Measurements from ENCODE around the gene FAM76B. TPM values are rescaled to one million over a fixed set of nuclear protein-coding genes. Genes with fewer than 3 reads are reported as not detected.

The FAM76B gene
- total RNA-seq, 1 donor from 2014 or later, result 33.9 TPM

GRCh38 chr11:95788921-95789505 lies 569 bp downstream of the FAM76B start:
- H3K9me3 Mint-ChIP-seq (ENCODE audit: unreplicated experiment), result peaks cover 6% of the 10 kb centered on the region
- peak overlapping the region; percentile 91 for H3K4me3 Mint-ChIP-seq (ENCODE audit: unreplicated experiment)
- H3K27ac Mint-ChIP-seq (ENCODE audit: unreplicated experiment), result peak overlapping the region; percentile 73
- H3K27me3 Mint-ChIP-seq (ENCODE audit: unreplicated experiment), result peaks cover 2% of the 10 kb centered on the region
- DNase-seq, result peak; percentile 67
- H3K4me1 Mint-ChIP-seq (ENCODE audit: low read depth, unreplicated experiment), result peaks cover 19% of the 10 kb centered on the region
- TF ChIP-seq CTCF (IDR thresholded peaks at IDR 0.05; ENCODE audit: partially characterized antibody, unreplicated experiment), result peak; percentile 48
- H3K36me3 Mint-ChIP-seq (ENCODE audit: unreplicated experiment), result no peaks in the 10 kb centered on the region

GRCh38 chr11:95780544-95780943 lies 9.0 kb downstream of the FAM76B start:
- no peaks in the 10 kb centered on the region for H3K4me1 Mint-ChIP-seq (ENCODE audit: low read depth, unreplicated experiment)
- no peak overlapping the region for H3K27ac Mint-ChIP-seq (ENCODE audit: unreplicated experiment)
- no peaks in the 10 kb centered on the region for H3K27me3 Mint-ChIP-seq (ENCODE audit: unreplicated experiment)
- H3K36me3 Mint-ChIP-seq (ENCODE audit: unreplicated experiment), result no peaks in the 10 kb centered on the region
- no peak for DNase-seq
- no peak overlapping the region for H3K4me3 Mint-ChIP-seq (ENCODE audit: unreplicated experiment)
- H3K9me3 Mint-ChIP-seq (ENCODE audit: unreplicated experiment), result no peaks in the 10 kb centered on the region
- TF ChIP-seq CTCF (IDR thresholded peaks at IDR 0.05; ENCODE audit: partially characterized antibody, unreplicated experiment), result no peak

DNA sequence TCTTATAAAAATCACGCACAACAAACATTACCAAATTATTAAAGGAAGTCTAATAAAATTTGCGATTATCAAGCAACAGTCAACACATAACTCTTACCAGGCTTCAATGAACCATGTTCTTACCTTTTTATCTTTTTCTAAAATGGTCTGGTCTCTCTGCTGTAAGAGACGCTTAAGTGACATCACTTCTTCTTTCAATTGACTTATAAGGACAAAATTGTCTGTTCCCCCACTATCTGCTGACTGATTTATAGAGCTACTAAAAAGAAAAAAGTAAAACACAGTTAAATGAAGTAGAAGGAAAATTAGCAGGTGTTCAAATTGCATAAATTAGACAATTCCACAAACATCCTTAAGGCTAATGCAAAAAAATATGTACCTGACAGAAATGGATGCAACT lies 10.9 kb downstream of the FAM76B start:
- Mint-ChIP-seq H3K27ac (ENCODE audit: unreplicated experiment) (no peak overlapping the region), H3K4me1 (ENCODE audit: low read depth, unreplicated experiment) (no peaks in the 10 kb centered on the region), H3K4me3 (ENCODE audit: unreplicated experiment) (no peak overlapping the region), H3K36me3 (ENCODE audit: unreplicated experiment) (no peaks in the 10 kb centered on the region), H3K9me3 (ENCODE audit: unreplicated experiment) (no peaks in the 10 kb centered on the region), H3K27me3 (ENCODE audit: unreplicated experiment) (no peaks in the 10 kb centered on the region)
- no peak for TF ChIP-seq CTCF (IDR thresholded peaks at IDR 0.05; ENCODE audit: partially characterized antibody, unreplicated experiment)
- no peak for DNase-seq

DNA sequence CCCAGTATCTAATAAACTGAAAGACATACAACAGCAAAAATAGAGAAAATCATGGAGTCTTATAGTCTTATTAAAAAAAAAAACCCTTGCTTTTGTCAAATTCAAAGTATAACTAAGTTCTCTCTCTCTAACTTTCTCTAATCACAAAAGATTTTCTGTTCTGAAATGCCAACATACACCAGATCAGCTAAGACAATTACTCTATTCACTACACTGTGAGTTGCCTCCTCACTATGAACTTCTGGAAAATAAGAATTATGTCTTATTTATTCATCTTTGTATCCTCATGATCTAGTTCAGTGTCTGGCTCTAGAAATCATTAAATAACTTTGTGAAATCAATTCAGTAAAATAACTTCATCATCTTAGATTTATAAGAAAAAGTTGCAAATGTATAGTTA lies 12.7 kb downstream of the FAM76B start:
- Mint-ChIP-seq H3K4me3 (ENCODE audit: unreplicated experiment) (no peak overlapping the region), H3K36me3 (ENCODE audit: unreplicated experiment) (no peaks in the 10 kb centered on the region), H3K27ac (ENCODE audit: unreplicated experiment) (no peak overlapping the region), H3K4me1 (ENCODE audit: low read depth, unreplicated experiment) (no peaks in the 10 kb centered on the region), H3K27me3 (ENCODE audit: unreplicated experiment) (no peaks in the 10 kb centered on the region), H3K9me3 (ENCODE audit: unreplicated experiment) (no peaks in the 10 kb centered on the region)
- no peak for TF ChIP-seq CTCF (IDR thresholded peaks at IDR 0.05; ENCODE audit: partially characterized antibody, unreplicated experiment)
- DNase-seq, result no peak

GRCh38 chr11:95768521-95768920 lies 21.1 kb downstream of the FAM76B start:
- Mint-ChIP-seq H3K9me3 (ENCODE audit: unreplicated experiment) (no peaks in the 10 kb centered on the region), H3K36me3 (ENCODE audit: unreplicated experiment) (no peaks in the 10 kb centered on the region)
- DNase-seq, result no peak

More at GRCh38 chr11:95768521-95768920, 21.1 kb downstream of the FAM76B start:
- H3K27me3 Mint-ChIP-seq (ENCODE audit: unreplicated experiment), result no peaks in the 10 kb centered on the region
- no peak overlapping the region for H3K27ac Mint-ChIP-seq (ENCODE audit: unreplicated experiment)
- no peaks in the 10 kb centered on the region for H3K4me1 Mint-ChIP-seq (ENCODE audit: low read depth, unreplicated experiment)
- H3K4me3 Mint-ChIP-seq (ENCODE audit: unreplicated experiment), result no peak overlapping the region
- no peak for TF ChIP-seq CTCF (IDR thresholded peaks at IDR 0.05; ENCODE audit: partially characterized antibody, unreplicated experiment)
